Left cardiac atrium (tissue), 4 donors: Measurements from ENCODE around the gene KLHDC9. TPM values are rescaled to one million over a fixed set of nuclear protein-coding genes. Genes with fewer than 3 reads are reported as not detected.

ENCODE experiments used
- ATAC-seq, 2 donors: fragments of 200-7000 bp; cut with Tn5 transposase; one replicate each; pipeline ENCODE4 v1.9.1; 2020; ENCODE audit warnings: mild to moderate bottlenecking in 2 of 2, moderate library complexity in 2 of 2
- DNase-seq: peaks from one replicate; pipeline ENCODE4 v3.0.0-alpha.2; 2020
- intact Hi-C, 2 donors: fragments of 100-400 bp; cut with DNase I; formaldehyde crosslinking; loops; one replicate each; pipeline versions ENCODE4 v1.14.1 to v1.15.1; 2022 to 2023
- total RNA-seq, 2 donors: library from RNA; stranded (reverse); fragmentation: NEBNext Ultra II Directional; extraction: Animal tissue kit (Norgen Biotek cat#: 25700); gene quantifications; one replicate each; pipeline ENCODE4 v1.2.1, GENCODE V29; 2021
- donor health status: DM: no; HTN: yes; CAD: no.
- donor health status: DM: no; HTN: yes; CAD: no; lungs with severe emphysema.
- donor health status: DM: yes; HTN: yes; CAD: no.
- donor health status: Dilated cardiomyopathy.

Gene KLHDC9
- total RNA-seq, 2 donors from 2014 or later: 3.5 to 5.7 TPM

- DNase-seq (no peak), ATAC-seq (no peak)
- intact Hi-C loops: no loop called here
Observed at GRCh38 chr1:161073474-161074121, 24.6 kb upstream of the KLHDC9 start.

- no peak for ATAC-seq
- intact Hi-C loops: no loop called here
- DNase-seq: no peak
Observed at GRCh38 chr1:161074676-161075368, 23.3 kb upstream of the KLHDC9 start.

GRCh38 chr1:161076410-161076809 is 21.8 kb upstream of the KLHDC9 start:
- DNase-seq: no peak
- no peak for ATAC-seq
- intact Hi-C loops: no loop called here

GRCh38 chr1:161077426-161077825 is 20.7 kb upstream of the KLHDC9 start:
- intact Hi-C loops: no loop called here
- ATAC-seq: no peak
- DNase-seq: no peak

- ATAC-seq: no peak
- no peak for DNase-seq
- intact Hi-C loops: no loop called here
Observed at GRCh38 chr1:161079436-161080110, 18.6 kb upstream of the KLHDC9 start.

GRCh38 chr1:161080441-161081405 is 17.4 kb upstream of the KLHDC9 start:
- ATAC-seq (no peak), DNase-seq (no peak)
- intact Hi-C loops: no loop called here

- intact Hi-C loops: no loop called here
- DNase-seq: no peak
- ATAC-seq: no peak
Observed at GRCh38 chr1:161081519-161081918, 16.6 kb upstream of the KLHDC9 start.

- intact Hi-C loops: no loop called here
- no peak for DNase-seq
- ATAC-seq: no peak
Observed at GRCh38 chr1:161082483-161082882, 15.7 kb upstream of the KLHDC9 start.

- intact Hi-C loops: no loop called here
- DNase-seq: peak; percentile 86
Observed at GRCh38 chr1:161082996-161083747, 15.0 kb upstream of the KLHDC9 start.

GRCh38 chr1:161083748-161084596 is 14.2 kb upstream of the KLHDC9 start:
- ATAC-seq (no peak), DNase-seq (no peak)
- intact Hi-C loops: no loop called here

More at GRCh38 chr1:161082996-161083747, 15.0 kb upstream of the KLHDC9 start:
- ATAC-seq: peak; percentile 66 to 93

- DNase-seq: no peak
- intact Hi-C loops: no loop called here
- ATAC-seq: no peak
Observed at GRCh38 chr1:161084597-161084988, 13.6 kb upstream of the KLHDC9 start.

GRCh38 chr1:161085165-161085564 is 13.0 kb upstream of the KLHDC9 start:
- intact Hi-C loops: no loop called here
- ATAC-seq: no peak
- DNase-seq: no peak

- DNase-seq: no peak
- intact Hi-C loops: no loop called here
- ATAC-seq: no peak
Observed at GRCh38 chr1:161086457-161086856, 11.7 kb upstream of the KLHDC9 start.

- DNase-seq (no peak), ATAC-seq (no peak)
- intact Hi-C loops: no loop called here
Observed at GRCh38 chr1:161088587-161089110, 9.5 kb upstream of the KLHDC9 start.

- intact Hi-C loops: no loop called here
- ATAC-seq (no peak), DNase-seq (no peak)
Observed at GRCh38 chr1:161089251-161089924, 8.8 kb upstream of the KLHDC9 start, which contains the start of gene NECTIN4. NECTIN4 (minus strand) TSS chr1:161089558; CDS start chr1:161089296, 262 bp downstream.

- DNase-seq (no peak), ATAC-seq (no peak)
- intact Hi-C loops: loop anchor here (10.0 kb wide), 1 partner anchor 255 kb away; no protein-coding TSS in a partner anchor
Observed at GRCh38 chr1:161089938-161090337, 8.2 kb upstream of the KLHDC9 start.

GRCh38 chr1:161090617-161091016 is 7.5 kb upstream of the KLHDC9 start:
- intact Hi-C loops: loop anchor here (10.0 kb wide), 1 partner anchor 256 kb away; no protein-coding TSS in a partner anchor
- DNase-seq (no peak), ATAC-seq (no peak)
